GM18505 (cell line): ENCODE measurements around the gene LOC128125822.

Experiments used
- ATAC-seq: cut with Tn5 transposase; IDR thresholded peaks from one replicate; pipeline ENCODE4 v1.9.1; 2021; ENCODE audit not compliant: unreplicated experiment
- POLR2A ChIP-seq: IDR thresholded peaks from 4 replicates; pipeline ENCODE4 v1.6.1; 2011; ENCODE audit warnings: borderline replicate concordance; ENCODE audit not compliant: insufficient read depth, insufficient read length; ENCODE audit errors: extremely low read depth

The LOC128125822 gene

GRCh38 chr6:63615590-63615989, 43.3 kb downstream of the LOC128125822 start:
- no peak for TF ChIP-seq POLR2A
- ATAC-seq, result no peak
